Smooth muscle cell (in vitro differentiated cells): Measurements from ENCODE around the gene FAF1. TPM values are rescaled to one million over a fixed set of nuclear protein-coding genes. Genes with fewer than 3 reads are reported as not detected.

Source experiments
- DNase-seq: peaks from one replicate; lab custom pipeline; 2025; ENCODE audit not compliant: unreplicated experiment; lab: John Stamatoyannopoulos, UW
- H2AFZ ChIP-seq: fragments of 200-600 bp; sonication (generic); 2 replicates; pipeline ENCODE4 v1.6.0; 2016; ENCODE audit warnings: antibody characterized with exemption, low read depth, mild to moderate bottlenecking
- H3F3A ChIP-seq: fragments of 200-600 bp; sonication (generic); 2 replicates; pipeline ENCODE4 v1.6.0; 2017; ENCODE audit warnings: antibody characterized with exemption, low read depth
- H3K27ac ChIP-seq: fragments of 200-600 bp; sonication (generic); 2 replicates; pipeline ENCODE4 v1.5.1; 2016; ENCODE audit warnings: low read depth, mild to moderate bottlenecking
- H3K27me3 ChIP-seq: fragments of 200-600 bp; sonication (generic); 2 replicates; pipeline ENCODE4 v1.6.1; 2016; ENCODE audit warnings: low read depth, mild to moderate bottlenecking
- H3K36me3 ChIP-seq: fragments of 200-600 bp; sonication (generic); 2 replicates; pipeline ENCODE4 v1.5.1; 2016; ENCODE audit warnings: low read depth
- H3K4me1 ChIP-seq: fragments of 200-600 bp; sonication (generic); 2 replicates; pipeline ENCODE4 v1.5.1; 2016; ENCODE audit warnings: low read depth
- H3K4me2 ChIP-seq: fragments of 200-600 bp; sonication (generic); 2 replicates; pipeline ENCODE4 v1.6.0; 2016; ENCODE audit warnings: mild to moderate bottlenecking
- H3K4me3 ChIP-seq: fragments of 200-600 bp; sonication (generic); 2 replicates; pipeline ENCODE4 v1.5.1; 2016; ENCODE audit warnings: mild to moderate bottlenecking
- H3K79me2 ChIP-seq: fragments of 200-600 bp; sonication (generic); 2 replicates; pipeline ENCODE4 v1.6.0; 2016; ENCODE audit warnings: low read depth, mild to moderate bottlenecking
- H3K9ac ChIP-seq: fragments of 200-600 bp; sonication (generic); 2 replicates; pipeline ENCODE4 v1.6.0; 2016; ENCODE audit warnings: low read depth
- H3K9me3 ChIP-seq: fragments of 200-600 bp; sonication (generic); replicated peaks from 2 replicates; pipeline ENCODE4 v1.5.1; 2016; ENCODE audit warnings: low read depth
- H4K20me1 ChIP-seq: fragments of 200-600 bp; sonication (generic); 2 replicates; pipeline ENCODE4 v1.6.0; 2016; ENCODE audit warnings: low read depth
- WGBS: methylation state at CpG from one replicate; pipeline ENCODE4 v1.1.7; 2016; ENCODE audit warnings: low lambda C conversion rate; 5-methylcytosine and 5-hydroxymethylcytosine counted together
- polyA plus RNA-seq: library from polyadenylated mRNA; unstranded; fragments of >200 nt; fragmentation: Nextera tagmentation; extraction: Ambion mirVana; gene quantifications from 2 replicates; pipeline ENCODE4 v1.2.1, GENCODE V29; 2016
- total RNA-seq: library from RNA; depleted of rRNA; stranded (reverse); fragments of >200 nt; gene quantifications from 2 replicates; pipeline ENCODE4 v1.2.3, GENCODE V29; 2014
- TF ChIP-seq, protein P1 (sequence below): fragments of 200-600 bp; sonication (generic); IDR thresholded peaks from 2 replicates; pipeline ENCODE4 v1.5.1; 2017; ENCODE audit warnings: borderline replicate concordance, mild to moderate bottlenecking, antibody characterized with exemption; ENCODE audit not compliant: insufficient read depth, poor library complexity, severe bottlenecking

Gene FAF1
- total and polyA plus RNA-seq, 2 experiments from 2014 or later = 51.5 to 51.6 TPM

- Histone ChIP-seq H4K20me1 (no peaks in the 10 kb centered on the region), H3K4me3 (no peak overlapping the region), H3K4me1 (no peaks in the 10 kb centered on the region), H3K27ac (no peak overlapping the region), H3K9me3 (no peaks in the 10 kb centered on the region), H3K4me2 (no peak overlapping the region), H3K27me3 (peaks cover 11% of the 10 kb centered on the region), H3K36me3 (no peaks in the 10 kb centered on the region), H2AFZ (no peak overlapping the region), H3F3A (peaks cover 5% of the 10 kb centered on the region), H3K79me2 (no peaks in the 10 kb centered on the region), H3K9ac (no peak overlapping the region)
- TF ChIP-seq, protein P1, sequence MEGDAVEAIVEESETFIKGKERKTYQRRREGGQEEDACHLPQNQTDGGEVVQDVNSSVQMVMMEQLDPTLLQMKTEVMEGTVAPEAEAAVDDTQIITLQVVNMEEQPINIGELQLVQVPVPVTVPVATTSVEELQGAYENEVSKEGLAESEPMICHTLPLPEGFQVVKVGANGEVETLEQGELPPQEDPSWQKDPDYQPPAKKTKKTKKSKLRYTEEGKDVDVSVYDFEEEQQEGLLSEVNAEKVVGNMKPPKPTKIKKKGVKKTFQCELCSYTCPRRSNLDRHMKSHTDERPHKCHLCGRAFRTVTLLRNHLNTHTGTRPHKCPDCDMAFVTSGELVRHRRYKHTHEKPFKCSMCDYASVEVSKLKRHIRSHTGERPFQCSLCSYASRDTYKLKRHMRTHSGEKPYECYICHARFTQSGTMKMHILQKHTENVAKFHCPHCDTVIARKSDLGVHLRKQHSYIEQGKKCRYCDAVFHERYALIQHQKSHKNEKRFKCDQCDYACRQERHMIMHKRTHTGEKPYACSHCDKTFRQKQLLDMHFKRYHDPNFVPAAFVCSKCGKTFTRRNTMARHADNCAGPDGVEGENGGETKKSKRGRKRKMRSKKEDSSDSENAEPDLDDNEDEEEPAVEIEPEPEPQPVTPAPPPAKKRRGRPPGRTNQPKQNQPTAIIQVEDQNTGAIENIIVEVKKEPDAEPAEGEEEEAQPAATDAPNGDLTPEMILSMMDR = no peak
- DNase-seq = no peak
Observed at GRCh38 chr1:50438945-50439344, 521.1 kb downstream of the FAF1 start.

DNA sequence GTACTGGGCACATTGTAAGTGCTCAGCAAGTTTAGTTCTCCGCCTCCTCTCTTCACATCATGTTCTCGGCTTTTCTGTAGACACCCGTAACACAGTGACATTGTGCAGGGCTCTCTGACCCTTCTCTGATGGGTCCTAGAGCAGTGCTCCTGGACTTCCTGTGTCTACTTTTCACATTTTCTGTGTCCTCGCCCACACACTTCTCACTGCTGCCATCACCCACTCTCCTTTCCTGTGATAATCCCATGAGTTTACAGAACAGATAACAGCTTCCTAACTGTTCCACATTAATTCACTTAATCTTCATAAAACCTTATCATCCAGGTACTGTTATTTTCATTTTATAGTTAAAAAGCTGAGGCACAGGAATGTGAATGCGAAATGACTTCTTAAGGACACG, 523.6 kb downstream of the FAF1 start:
- H3K36me3 ChIP-seq = no peaks in the 10 kb centered on the region
- H4K20me1 ChIP-seq = no peaks in the 10 kb centered on the region
- TF ChIP-seq, protein P1 = no peak
- H3K4me2 ChIP-seq = no peak overlapping the region
- peaks cover 36% of the 10 kb centered on the region for H3K27me3 ChIP-seq
- no peak overlapping the region for H3K27ac ChIP-seq
- no peaks in the 10 kb centered on the region for H3K9me3 ChIP-seq
- no peak overlapping the region for H3K4me3 ChIP-seq
- WGBS = 69% methylated on average over 6 of the region's 6 CpGs
- H2AFZ ChIP-seq = no peak overlapping the region
- H3F3A ChIP-seq = peaks cover 5% of the 10 kb centered on the region
- no peak overlapping the region for H3K9ac ChIP-seq
- H3K4me1 ChIP-seq = no peaks in the 10 kb centered on the region
- H3K79me2 ChIP-seq = no peaks in the 10 kb centered on the region
- no peak for DNase-seq

- no peaks in the 10 kb centered on the region for H3F3A ChIP-seq
- H4K20me1 ChIP-seq = no peaks in the 10 kb centered on the region
- H3K9me3 ChIP-seq = no peaks in the 10 kb centered on the region
- no peaks in the 10 kb centered on the region for H3K36me3 ChIP-seq
- H3K4me1 ChIP-seq = peaks cover 9% of the 10 kb centered on the region
- H3K4me3 ChIP-seq = no peak overlapping the region
- no peak overlapping the region for H3K4me2 ChIP-seq
- H3K79me2 ChIP-seq = no peaks in the 10 kb centered on the region
- no peak for DNase-seq
- TF ChIP-seq, protein P1 = no peak
- peaks cover 100% of the 10 kb centered on the region for H3K27me3 ChIP-seq
- no peak overlapping the region for H3K27ac ChIP-seq
- H3K9ac ChIP-seq = no peak overlapping the region
- H2AFZ ChIP-seq = no peak overlapping the region
- WGBS = 26% methylated on average over 5 of the region's 5 CpGs
Observed at GRCh38 chr1:50430010-50430405, 530.1 kb downstream of the FAF1 start.
